Measurements from ENCODE around the gene ZNF350.
"Not testable (repeated sequence)": the region's sequence is repeated elsewhere in the genome, so short reads cannot be mapped to it uniquely, and the experiment has no call there.

ZNF350 gene

DNA sequence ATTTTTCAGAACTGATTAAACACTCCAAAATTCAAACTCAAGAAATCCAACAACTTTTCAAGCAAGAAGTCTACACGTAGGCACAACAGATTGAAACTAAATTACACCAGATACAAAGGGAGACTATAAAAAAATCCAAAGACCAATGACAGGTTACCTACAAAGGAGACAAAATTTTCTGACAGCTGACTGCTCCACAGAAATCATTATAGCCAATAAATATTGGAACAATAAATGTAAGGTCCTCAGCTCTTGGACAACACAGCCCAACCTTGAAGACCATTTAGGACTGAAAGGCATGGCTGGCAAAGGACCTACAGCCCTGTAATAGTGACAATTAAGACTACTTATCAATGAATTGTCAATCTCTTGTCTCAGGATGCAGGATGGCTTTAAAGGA, 15.9 kb downstream of the ZNF350 start:
- DNase-seq = no peak

DNA sequence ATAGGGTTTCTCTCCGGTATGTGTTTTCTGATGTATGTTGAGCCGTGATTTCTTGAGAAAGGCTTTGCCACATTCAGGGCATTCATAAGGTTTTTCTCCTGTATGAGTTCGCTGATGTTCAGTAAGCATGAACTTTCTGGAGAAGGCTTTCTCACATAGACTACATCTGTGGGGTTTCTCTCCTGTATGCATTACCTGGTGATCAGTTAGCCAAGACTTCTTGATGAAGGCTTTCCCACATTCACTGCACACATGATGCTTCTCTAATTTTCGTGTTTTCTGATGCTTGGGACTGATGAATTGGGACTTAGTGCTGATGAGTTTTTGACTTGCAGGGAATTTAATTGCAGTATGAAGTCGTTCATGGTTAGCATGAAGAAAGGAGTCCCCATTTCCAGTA, 21.1 kb downstream of the ZNF350 start:
- DNase-seq = no peak

DNA sequence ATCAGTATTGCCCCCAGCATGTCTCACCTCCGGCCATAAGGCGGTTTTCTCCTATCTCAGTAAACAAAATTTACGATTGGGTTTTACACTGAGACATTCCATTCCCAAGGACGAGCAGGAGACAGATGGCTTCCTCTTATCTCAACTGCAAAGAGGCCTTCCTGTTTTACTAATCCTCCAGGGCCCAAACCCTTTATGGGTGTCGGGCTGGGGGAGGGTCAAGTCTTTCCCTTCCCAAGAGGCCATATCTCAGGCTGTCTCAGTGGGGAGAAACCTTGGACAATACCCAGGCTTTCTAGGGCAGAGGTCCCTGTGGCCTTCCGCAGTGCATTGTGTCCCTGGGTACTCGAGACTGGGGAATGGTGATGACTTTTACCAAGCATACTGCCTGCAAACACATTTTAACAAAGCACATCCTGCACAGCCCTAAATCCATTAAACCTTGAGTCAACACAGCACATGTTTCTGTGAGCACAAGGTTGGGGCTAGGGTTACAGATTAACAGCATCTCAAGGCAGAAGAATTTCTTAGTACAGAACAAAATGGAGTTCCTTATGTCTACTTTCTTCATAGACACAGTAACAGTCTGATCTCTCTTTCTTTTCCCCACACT, 25.9 kb downstream of the ZNF350 start:
- DNase-seq = not testable (repeated sequence)

DNA sequence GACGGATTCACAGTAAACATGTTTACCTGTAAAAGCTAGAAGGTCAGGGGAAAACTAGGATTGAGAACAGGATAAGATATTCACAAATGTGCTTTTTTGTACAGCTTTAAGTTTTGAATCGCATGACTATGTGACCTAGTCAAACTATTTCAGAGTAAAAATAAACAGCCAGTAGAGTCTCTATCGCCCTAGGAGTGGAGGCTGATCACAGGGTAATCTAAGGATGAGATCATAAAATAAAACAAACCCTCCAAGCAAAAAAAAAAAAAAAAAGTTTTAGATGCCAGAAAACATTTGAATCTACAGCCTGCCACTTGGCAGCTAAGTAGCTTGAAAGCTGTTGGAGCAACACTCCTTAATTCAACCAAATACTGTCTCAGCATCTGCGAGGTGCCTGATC, 26.8 kb downstream of the ZNF350 start:
- no peak for DNase-seq

DNA sequence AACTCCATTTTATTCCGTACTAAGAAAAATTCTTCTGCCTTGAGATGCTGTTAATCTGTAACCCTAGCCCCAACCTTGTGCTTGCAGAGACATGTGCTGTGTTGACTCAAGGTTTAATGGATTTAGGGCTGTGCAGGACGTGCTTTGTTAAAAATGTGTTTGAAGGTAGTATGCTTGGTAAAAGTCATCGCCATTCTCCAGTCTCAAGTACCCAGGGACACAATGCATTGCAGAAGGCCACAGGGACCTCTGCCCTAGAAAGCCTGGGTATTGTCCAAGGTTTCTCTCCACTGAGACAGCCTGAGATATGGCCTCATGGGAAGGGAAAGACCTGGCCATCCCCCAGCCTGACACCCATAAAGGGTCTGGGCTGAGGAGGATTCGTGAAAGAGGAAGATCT, 28.8 kb downstream of the ZNF350 start:
- not testable (repeated sequence) for DNase-seq

DNA sequence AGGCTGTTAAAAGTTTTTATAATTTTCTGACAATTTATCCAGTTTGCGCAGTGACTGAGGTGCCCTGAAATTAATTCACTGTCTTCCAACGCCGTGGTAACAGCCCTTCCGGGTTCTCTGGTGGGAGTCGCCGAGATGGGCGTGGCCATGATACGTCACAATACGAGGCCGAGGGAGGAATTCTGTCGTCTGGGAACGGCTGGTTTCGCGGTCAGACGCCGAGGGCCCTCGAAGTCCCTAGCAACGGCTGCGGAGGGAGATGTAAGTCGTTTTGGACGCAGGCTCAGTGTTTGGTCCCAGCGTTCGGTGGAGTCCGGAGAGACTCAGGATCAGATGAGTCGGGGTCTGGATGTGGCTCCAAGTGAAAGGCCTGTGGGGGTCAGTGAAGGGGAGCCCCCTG, 37.7 kb downstream of the ZNF350 start:
- DNase-seq = no peak

DNA sequence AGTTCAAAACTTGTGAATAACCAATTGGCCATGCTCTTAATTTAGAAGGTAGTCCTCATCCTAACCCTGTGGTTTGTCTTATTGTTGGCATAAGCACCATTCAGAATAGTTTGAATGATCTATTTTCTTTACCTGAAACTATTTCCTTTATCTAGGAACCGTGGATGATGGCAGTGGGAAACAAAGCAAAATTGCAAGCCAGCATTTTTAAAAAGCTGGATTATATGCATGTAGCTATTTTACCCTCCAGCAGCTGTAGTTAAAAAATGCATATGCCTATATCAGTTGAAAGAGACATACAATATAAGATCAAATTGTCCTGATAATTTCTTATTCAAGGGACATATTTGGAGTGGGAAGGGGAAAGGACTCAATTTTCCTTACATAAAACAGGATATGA, 40.0 kb downstream of the ZNF350 start:
- DNase-seq = no peak

DNA sequence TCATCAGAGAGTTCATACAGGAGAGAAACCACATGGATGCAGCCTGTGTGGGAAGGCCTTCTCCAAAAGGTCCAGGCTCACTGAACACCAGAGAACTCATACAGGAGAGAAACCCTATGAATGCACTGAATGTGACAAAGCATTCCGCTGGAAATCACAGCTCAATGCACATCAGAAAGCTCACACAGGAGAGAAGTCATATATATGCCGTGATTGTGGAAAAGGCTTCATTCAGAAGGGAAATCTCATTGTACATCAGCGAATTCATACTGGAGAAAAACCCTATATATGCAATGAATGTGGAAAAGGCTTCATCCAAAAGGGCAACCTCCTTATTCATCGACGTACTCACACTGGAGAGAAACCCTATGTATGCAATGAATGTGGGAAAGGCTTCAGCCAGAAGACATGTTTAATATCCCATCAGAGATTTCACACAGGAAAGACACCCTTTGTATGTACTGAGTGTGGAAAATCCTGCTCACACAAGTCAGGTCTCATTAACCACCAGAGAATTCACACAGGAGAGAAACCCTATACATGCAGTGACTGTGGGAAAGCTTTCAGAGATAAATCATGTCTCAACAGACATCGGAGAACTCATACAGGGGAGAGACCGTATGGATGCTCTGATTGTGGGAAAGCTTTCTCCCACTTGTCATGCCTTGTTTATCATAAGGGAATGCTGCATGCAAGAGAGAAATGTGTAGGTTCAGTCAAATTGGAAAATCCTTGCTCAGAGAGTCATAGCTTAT, 41.7 kb downstream of the ZNF350 start:
- DNase-seq = no peak

DNA sequence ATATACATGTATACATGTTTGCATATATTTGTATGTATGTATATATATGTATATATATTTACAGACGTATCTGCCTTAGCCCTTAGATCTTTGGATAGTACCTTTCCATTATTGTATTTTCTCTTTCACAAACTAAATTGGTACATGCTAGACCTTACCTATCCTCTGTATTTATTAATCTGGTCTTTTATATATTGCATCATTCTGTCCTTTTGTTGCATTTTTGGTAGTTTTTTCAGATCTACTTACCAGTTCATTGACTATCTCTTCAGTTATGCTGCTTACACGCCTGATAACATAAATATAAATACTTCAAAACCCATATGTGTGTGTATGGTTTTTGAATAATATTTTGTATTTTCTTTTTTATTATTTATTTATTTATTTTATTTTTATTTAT, 47.7 kb downstream of the ZNF350 start:
- no peak for DNase-seq

DNA sequence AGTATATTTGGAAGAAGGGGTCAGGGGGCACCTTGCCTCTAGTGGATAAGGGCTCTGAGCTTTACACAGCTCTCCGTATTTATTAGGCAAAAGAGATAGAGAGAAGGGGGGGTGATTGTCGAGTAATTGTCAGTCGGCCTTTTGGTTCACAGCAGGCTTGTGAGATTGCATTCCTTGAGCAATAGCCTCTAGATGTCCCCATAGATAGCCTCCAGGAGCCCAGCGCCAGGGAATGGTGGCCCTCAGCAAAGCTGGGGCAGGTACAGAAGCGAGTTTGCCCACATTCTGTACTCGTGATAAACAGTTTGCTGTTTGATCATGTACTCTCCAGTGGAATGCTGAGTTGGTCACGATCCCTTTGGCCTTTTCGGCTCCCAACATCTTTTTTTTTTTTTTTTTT, 54.7 kb downstream of the ZNF350 start:
- no peak for DNase-seq

DNA sequence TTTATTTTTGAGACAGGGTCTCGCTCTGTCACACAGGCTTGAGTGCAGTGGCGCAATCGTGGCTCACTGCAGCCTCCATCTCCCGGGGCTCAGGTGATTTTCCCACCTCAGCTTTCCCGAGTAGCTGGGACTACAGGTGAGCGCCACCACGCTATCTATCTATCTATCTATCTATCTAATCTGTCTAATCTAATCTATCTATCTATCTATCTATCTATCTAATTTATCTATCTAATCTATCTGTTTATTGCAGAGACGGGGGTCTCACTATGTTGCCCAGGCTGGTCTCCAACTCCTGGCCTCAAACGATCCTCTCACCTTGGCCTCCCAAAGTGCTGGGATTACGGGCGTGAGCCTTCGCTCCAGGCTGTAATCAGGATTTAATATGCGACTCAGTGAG, 58.8 kb downstream of the ZNF350 start:
- DNase-seq = no peak

DNA sequence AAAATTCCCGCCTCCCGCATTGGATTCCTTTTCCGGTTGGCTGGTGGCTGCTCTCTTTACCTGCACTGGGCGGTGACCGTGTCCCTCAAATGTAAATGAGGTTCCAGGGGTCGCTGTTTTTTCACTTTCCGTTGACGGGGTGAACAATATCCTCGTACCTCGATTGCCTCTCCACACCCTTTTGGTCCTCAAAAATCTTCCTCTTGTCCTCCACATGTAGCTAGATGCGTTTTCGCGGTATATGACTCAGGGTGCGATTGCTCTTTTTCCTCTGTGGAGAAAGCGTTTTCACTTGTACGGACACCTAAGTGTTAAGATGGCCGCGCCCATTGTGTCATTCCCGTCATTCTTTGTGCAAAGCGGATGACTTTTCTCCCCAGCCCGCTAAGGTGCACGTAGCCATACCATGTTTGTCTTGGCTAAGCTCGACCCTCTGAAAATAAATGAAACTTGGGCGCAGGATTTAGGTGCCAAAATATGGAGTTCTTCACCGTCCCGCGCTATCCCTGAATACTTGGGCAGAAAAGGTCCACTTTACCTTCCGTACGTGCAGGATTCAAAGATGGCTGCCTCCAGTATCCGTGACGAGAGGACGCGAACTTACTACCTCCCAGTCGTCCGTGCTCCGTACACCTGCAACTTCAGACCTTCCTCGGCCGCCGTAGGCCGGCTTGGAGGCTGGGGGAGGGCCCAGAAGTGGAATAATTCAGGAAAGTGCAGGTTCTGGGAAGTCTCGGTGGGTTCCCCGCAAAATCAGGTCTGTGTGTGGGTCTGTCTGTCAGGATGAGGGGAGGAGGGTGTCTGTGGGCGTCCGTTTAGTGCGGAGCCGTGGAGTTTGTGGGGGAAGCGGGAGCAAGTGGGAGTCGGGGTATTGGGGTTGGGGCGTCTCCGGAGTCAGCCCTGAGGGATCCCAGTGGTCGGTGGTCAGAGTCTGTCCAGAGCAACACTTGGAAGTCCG, 59.6 kb downstream of the ZNF350 start, which contains the start of gene ZNF613:
Gene ZNF613 (plus strand): TSS at position 689 of the 958 bp plus-strand sequence. CDS start 8,749 bp downstream, outside the sequence.
- peak; percentile 53 to 72 (median 57) for DNase-seq

DNA sequence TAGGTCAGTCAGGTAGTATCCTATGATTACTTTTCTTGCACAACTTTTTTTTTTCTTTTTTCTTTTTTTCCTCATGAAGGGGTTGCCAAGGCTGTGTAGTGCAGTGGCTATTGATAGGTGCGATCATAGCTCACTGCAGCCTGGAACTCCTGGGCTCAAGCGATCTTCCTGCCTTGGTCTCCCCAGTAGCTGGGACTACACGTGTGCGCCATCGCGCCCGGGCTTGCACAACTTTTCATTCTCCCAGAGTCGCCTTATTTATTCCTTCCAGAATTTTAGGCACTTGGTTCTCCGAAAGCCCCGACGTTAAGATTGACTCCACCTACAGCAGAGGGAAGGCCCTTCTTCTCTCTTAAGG, 60.2 kb downstream of the ZNF350 start:
- DNase-seq = no peak

DNA sequence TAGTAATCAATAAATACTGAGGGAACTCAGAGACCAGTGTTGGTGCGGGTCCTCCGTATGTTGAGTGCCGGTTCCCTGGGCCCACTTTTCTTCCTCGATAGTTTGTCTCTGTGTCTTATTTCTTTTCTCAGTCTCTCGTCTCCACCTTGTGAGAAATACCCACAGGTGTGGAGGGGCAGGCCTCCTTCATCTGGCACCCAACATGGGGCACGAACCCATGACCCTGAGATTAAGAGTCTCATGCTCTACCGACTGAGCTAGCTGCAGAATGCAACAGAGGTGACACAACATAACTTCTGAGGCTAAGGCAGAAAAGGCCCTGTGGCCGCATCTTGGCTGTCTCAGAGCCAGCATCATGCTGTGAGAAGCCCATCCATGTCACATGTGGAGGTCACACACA, 64.7 kb downstream of the ZNF350 start:
- DNase-seq = no peak

DNA sequence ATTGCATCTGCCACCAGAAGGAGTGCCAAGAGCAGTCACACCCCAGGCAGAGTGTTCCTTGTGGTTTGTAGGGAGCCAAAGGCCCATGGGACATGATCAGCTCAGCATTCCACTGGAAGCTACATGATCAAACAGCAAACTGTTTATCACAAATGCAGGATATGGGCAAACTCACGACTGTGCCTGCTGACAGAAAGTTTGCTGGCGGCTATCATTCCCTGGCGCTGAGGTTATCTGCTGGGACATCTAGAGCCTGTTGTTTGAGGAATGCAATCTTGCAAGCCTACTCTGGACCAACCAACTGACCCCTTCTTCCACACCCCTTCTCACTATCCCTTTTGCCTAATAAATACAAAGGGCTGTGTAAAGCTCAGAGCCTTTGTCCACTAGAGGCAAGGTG, 67.0 kb downstream of the ZNF350 start:
- no peak for DNase-seq

DNA sequence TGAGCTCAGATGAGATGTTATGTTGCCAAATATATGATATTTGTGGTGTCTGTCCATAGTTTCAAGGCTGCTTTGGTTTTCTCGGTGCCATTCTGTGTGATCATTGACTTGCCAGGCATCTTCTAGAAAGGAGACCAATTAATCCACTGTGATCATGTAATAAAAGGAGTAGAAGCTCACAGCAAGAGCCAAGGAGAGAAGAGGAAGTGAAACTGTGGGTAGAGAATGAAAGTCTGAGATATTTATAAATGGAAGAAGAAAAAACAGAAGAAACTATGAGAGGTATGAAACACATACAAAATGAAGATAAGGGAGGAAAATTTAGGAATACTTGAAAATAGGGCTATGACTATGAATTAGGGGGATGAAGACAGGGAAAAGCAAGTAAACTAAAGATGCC, 70.5 kb downstream of the ZNF350 start:
- DNase-seq = no peak

DNA sequence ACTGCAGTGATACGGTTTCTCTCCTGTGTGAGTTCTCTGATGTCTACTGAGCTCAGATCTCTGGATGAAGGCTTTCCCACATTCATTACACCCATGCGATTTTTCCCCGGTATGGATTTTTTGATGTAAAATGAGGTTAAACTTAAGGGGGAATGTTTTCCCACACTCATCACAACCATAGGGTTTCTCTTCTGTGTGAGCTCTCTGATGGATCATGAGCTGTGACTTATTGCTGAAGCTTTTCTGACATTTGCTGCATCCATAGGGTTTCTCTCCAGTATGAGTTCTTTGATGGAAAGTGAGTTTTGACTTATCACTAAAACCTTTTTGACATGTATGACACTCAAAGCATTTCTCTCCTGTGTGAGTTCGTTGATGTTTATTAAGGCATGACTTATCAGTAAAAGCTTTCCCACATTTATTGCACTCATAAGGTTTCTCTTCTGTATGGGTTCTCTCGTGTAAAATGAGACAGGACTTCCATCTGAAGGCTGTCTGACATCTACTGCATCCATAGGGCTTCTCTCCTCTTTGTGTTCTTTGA, 71.2 kb downstream of the ZNF350 start:
- no peak for DNase-seq

All from activated CD4-positive, CD25-positive, alpha-beta regulatory T cell (primary cell).